HUDEP-2 (cell line): ENCODE measurements around the gene MIOS.

Source experiments
- DNase-seq, 76 experiments: peaks; one replicate each; lab custom pipeline; 2025; ENCODE audit not compliant: unreplicated experiment in 76 of 76; lab: John Stamatoyannopoulos, UW

Gene MIOS

DNA sequence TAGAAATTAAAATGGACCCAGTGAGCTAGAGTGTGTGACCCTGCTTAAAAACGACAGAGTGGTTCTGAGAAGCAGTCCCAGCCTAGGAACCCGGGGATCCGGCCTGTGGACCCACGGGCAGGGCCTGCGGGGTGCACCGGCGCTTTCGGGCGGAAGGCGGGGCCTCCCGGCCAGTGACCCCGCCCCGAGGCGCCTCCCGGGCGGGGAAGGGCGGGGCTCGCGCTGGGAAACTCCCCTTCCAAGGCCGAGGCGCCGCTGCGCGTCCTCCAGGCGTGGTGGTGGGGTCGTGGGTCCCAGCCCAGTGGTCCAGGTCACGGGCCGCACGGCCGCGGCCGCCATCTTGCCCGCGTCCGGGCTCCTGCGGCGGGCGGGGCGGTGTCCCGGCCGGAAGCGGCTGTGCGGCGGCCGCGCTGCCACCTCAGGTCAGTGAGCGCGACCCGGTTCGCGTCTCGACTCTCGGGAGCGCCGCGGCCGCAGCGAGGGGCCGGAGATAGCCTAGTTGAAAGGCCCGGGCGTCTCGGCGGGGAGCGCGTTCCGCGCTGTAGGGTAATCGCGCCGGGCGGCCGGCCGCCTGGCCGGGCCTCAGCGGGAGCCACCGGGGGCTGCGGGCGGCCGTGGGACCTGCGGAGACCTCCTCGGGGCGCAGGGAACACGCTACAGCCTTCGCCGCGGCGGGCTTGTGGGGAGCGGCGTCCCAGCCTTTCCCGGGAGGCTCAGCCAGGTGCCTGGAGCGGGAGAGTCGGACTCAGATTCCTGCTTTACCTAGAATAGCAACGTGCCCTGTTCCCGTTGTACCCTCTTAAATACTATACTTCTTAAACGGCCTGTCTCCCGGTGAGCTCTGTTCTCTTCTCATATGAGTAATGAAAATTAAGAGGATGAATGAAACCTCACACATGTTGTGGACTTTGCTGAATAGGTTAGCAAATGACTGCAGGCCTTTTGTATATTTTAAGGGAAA, at the start of gene MIOS:
Gene MIOS, plus strand, starts transcription at position 234 of the 961 bp plus-strand sequence. CDS start 5,592 bp downstream, outside the sequence.
- peak in 73 of 76 experiments; percentile 10 to 88 (median 69) for DNase-seq

DNA sequence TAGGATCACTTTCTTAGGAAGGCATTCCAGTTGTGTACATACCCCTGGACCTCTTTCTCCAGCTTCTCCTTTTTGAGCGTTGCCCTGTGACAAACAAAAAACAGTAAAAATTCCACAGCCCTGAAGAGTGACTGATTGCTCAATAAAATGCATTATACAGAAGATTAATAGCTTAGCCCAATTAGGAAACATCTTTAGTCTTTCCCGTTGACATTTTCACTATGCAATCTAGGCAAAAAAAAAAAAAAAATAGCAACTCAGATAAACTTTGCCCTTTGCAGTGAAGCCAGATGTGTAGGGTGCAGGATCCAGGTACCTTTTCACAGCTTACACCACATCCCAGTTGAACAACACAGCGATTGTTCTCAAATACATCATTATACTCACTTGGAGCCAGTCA, 48.9 kb upstream of the MIOS start:
- no peak for DNase-seq

DNA sequence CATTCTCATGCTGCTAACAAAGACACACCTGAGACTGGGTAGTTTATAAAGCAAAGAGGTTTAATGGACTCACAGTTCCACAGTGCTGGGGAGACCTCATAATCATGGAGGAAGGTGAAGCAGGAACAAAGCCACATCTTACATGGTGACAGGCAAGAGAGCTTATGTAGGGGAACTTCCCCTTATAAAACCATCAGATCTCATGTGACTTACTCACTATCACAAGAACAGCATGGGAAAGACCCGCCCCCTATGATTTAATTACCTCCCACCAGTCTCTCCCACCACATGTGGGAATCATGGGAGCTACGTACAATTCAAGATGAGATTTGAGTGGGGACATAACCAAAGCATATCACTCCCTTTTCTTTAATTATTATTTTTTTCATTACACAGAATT, 47.6 kb upstream of the MIOS start:
- DNase-seq, result no peak

DNA sequence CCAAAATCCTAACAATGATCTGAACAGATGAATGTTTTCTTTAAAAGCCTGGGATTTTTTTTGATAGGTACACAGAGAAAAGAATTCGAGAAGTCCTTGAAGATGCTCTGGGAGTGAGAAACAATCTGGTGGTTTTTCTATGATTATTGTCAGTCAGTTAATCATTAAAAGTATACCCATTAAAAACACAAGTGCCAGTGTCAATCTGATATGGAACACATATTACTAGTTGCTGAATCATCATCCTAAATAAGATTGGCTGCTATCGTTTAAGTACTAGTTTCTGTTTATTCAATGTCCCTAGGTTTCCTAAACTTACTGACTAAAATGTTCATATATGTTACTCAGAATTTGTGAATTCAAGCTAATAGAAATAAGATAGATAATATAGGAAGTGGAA, 47.2 kb upstream of the MIOS start:
- DNase-seq, result no peak

DNA sequence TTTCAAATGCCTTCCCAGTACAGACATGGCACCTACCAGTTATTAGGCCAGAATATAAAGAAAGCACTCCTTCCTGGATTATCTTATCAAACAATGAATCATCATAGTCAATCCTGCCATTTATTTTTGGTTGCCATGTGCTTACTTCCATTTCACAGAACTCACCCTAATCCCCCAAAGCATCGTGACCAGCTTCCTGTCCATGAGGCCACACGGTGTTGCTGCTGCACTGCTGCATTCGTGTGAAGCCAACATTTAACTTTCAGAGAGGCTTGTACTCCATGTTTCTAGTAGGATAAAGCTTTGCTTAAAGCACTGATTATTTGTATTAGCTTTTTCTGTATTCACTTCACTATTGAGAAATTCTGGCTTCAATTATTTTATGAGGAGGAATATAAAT, 45.4 kb upstream of the MIOS start:
- DNase-seq, result peak in 1 of 76 experiments; percentile 7

DNA sequence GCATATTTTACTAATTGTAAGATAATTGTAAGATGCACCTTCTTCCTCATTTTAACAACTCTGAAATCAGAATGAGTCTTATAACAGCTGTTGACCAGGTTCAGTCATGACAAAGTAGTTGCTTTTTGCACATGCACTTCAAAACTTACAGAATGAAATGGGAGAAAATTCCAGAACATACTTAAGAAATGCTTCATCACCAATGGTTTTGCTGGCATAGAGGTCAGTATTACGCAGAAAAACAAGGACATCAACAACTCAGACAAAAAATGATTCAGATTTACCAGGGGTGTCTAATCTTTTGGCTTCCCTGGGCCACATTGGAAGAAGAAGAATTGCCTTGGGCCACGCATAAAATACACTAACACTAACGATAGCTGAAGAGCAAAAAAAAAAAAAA, 44.3 kb upstream of the MIOS start:
- DNase-seq, result no peak

DNA sequence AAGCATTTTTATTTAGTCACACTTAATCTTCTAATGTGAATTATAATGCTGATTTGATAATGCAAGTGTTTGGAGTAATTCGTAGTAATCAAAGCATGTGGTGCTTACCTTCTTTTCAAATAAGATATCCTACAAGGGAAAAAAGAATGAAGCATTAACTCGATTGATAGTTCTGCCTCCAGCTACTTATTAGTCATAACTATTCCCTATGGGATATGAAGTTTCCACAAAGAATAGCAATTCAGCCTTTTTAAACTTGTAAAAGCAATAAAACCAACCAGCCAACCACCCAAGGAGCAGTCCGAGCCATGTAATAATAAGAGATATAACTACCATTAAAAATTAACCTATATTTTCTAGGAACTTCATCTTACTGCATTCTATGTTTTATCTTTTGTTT, 42.6 kb upstream of the MIOS start:
- no peak for DNase-seq

DNA sequence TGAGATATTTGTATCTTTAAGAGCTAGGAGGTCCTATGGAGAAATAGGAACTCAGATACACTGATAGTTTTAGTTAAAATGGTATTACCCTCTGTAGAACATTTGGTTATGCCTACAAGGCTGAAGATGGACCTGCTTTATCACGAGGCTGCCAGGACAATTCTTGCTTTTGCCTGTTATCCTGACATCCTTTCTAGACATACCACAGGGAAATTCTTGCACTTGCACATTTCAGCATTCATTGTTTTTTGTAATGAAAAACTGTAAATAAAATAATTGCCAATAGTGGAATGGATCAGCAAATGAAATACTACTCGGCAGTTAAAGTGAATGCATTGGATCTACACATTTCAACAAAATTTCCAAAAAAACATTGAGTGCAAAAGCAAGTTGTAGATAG, 40.7 kb upstream of the MIOS start:
- no peak for DNase-seq

DNA sequence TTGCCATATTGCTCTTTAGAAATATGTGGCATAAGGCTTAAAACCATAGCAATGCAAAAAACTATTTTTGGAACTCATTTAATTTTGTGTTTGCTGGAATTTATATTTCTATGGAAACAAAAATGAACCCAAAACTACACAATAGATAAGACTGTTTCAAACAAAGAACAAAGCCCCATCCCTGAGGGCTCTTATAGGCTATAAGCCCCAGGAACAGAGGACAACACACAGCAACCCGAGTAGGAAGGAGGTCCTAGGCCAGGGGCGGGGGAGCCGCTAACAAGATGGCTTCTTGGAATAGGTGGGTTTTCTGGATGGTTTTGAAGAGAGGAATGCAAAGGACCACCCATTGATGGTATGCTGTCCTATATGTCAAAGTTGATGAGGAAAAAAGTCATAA, 39.6 kb upstream of the MIOS start:
- no peak for DNase-seq

DNA sequence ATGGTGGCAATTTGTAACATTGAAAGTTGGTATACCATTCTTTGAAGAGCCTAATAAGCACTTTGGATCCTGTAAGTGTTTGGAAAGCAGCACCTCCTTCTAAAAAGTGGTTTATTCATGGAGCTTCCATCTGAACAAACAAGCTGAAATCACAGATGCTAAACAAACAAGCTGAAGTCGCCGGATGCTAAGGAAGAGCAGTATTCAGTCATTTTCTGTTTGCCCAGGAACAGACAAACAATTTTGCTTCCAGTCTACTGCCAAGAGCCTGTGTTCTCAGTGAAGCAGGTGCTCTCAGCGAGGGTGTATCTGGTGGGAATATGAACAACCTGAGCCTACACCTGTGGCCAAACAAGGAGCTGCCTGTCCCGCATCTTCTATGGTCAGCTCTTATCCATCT, 37.4 kb upstream of the MIOS start:
- no peak for DNase-seq

DNA sequence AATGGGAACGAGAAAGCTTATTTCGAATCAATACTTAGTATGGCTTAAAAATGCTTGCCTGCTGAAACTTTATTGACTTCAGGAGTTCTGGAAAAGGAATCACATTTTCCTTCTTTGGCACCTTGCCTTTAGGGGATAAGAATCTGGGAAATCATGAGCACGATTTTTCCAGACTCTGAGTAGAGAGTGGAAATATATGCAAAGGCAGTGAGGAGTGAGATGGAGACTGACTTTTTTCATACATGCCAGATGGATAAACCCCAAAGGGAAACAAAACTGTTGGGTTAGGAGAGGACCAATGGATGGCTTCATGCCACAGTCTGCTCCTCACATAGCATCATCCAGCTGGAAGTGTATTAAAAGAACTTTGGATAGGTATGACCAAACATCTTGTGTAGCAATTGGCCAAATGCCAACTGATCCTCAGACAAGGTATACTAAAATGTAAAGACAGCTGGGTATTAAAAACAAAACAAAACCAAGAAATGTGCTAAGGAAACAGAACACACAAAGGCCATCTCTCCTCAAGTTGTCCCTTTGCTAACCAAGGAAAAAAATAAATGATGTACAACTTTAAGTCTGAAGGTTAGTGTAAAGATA, 32.8 kb upstream of the MIOS start:
- no peak for DNase-seq

DNA sequence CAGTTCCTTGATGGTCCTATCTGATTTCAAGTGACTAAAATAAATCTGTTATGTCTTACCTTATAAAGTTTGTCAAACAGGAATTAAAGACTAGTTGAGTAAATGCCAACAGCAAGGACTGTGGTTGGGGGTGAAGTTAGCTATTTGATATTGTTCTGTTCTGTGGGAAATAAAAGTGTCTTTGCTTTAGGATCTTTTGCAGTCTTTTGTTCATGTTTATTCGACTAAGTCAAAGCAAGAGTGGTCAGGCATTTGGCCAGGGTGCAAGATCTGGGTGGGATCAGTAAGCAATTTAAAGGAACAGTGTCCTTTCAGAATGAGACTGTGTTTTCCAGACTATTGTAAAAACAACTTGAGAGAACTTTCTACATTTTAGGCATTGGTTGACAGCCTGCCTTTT, 31.0 kb upstream of the MIOS start, which contains the start of gene COL28A1:
Gene COL28A1, minus strand, starts transcription at position 183 of the 400 bp plus-strand sequence. CDS start 2,998 bp downstream, outside the sequence.
- DNase-seq, result no peak

DNA sequence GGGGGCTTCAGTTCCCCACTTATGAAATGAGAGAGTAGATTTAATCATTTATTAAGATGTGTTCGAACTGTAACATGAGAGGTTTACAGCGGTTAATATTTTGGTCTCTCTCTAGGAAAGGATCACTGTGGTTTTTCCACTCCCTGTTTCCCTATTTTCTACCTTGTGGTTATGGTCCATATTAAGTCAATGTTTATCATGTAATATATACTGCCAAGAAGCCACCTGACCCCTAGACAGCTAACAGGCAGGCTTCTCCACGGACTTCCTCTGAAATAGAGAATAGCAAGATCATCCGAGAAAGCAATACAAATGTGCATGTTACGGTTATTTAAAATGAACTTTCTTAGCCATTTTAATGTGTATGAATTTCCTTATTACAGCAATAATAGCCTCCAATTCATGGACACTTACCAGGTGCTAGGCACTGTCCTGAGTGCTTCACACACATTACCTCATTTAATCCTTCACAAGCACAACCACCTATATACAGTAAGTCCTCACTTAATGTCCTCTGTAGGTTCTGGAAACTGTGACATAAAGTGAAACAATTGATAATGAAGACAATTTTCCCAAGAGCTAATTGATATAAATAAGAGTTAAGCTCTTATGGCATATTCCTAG, 30.2 kb upstream of the MIOS start:
- DNase-seq, result no peak

DNA sequence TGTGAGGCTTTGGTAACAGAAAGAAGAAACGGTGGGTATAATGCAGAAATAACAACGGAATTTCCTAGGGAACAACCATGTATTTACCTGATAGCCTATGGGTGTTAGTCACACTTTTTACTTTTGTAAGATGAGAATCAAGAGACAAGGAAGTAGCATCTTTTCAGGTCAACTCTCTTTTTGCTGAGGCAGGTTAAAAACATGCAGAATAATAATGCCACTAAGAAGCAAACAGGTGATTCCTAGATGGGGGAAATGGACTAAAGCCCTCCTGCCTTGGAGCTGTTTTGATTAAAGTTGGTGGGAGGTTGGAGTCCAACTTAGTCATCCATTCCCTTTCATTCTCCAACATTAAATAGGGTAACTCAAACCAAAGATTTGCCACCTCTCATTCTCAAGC, 29.0 kb upstream of the MIOS start:
- DNase-seq, result no peak

DNA sequence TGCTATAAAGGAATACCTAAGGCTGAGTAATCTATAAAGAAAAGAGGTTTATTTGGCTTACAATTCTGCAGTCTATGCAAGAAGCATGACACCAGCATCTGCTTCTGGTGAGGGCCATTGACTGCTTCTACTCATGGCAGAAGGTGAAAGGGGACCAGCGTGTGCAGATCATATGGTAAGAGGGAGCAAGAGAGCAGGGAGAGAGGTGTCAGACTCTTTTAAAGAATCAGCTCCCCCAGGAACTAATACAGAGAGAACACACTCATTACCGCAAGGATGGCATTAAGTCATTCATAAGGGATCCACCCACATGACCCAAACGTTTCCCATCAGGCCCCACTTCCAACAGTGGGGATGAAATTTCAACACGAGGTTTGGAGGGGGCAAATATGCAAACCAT, 27.5 kb upstream of the MIOS start:
- no peak for DNase-seq

DNA sequence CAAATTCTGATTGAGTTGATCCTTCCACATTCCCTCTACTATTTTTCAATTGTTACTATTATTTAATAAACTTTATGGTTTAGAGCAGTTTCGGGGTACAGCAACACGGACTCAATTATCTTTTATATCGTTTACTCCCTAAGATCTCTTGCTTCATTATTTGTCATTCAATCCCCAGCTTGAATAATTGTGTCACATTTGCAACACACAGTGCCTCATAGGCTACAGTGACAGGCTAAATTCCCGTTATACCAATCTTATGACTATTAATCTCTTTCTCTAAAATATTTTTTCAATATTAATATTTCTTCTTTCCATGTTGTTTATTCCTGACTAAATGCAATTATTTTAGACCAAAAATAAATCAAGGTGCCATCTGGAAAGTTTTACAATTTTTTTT, 27.0 kb upstream of the MIOS start:
- DNase-seq, result no peak

DNA sequence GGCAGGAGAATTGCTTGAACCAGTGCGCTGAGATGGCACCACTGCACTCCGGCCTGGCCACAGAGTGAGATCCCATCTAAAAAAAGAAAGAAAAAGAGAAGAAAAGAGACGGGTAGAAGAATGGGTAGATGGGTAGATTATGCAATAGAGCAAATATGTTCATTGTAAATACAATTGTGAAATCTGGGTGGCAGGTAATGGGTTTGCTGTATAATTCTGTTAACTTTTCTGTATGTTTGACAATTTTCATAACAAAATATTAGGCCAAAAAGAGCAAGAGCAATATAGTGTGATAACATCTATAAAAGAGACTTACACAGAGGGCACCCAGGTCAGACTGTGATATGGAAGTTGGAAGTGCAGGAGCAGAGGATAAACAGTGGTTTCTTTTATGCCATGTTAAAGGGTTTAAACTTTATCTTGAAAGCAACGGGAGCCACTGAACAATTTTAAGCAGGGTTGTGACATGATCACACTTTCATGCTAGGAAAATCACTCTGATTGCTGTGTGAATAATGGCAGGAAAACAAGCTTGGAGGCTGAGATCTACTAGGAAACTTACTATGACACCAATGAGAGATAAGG, 24.3 kb upstream of the MIOS start:
- no peak for DNase-seq

DNA sequence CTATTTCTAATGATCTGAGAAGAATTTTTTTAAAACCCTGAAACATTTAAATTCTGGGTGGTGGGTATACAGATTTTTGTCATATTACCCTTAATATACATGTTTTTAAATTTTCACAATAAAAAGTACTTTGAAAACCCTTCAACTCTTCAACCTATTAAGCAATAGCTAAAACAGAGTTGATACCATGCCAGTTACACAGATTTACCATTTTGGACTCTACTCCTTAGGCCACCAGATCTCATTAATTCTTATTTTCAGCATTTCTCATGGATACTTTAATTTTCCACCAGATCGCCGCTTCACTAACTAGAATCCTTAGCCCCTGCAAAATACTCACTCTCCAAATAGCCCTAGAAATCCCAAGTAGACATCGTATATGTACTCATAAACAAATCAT, 18.3 kb upstream of the MIOS start:
- no peak for DNase-seq

DNA sequence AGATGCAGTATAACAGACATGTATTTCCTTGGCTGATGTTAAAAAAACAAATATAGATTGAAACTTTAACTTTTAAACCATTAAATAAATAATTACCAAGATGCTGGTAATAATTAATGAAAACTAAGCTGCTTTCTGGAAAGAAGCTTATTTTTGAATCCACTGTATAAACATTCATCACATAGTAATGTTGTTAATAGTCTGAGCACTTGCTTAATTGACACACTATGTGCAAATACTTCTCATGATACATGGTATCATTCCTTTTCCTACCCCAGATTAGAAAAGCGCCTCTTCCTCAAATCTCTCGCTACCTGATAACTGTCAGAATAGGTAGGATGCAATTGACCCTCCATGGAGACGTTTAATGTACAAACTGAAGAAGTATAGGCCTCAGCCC, 16.0 kb upstream of the MIOS start:
- DNase-seq, result no peak

DNA sequence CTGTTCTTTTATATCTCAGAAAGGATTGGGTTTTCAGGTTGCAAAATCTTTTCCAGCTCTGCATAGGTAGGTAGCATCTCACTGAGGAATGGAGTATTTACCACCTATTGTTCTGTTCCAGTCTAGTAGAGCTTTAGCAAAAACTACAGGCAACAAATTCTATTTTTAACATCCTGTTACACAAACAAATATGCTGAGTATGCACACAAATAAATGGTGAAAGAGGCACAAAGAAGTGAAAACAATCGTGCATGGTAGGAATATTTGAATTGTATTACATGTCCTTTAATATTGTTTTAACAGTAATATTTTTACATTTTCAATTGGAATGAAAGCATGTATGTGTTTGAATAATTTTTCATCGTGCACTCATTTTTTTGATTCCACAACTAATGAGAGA, 14.5 kb upstream of the MIOS start:
- no peak for DNase-seq

DNA sequence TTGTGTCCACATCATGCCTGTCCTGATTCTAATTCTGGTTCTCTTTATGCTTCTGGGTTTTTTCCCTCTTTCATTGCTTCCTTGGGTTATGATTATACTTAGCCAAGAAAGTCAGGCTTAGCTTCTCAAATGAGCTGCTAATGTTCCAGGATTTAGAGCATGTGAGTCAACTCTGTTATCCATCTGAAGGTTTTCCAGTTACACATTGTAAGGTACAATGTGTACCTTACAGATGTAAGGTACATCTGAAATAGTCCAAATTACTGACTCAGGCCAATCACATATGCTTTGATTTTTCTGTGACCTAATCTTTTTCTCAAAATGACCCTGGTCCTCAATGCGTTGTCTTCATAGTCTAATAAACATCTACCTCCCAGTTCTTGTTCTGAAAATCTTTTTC, 13.3 kb upstream of the MIOS start:
- DNase-seq, result no peak
